Spleen (tissue), 11 donors: Measurements from ENCODE around the gene LRP10. TPM values are rescaled to one million over a fixed set of nuclear protein-coding genes. Genes with fewer than 3 reads are reported as not detected.

ENCODE experiments used
- DNase-seq: peaks from one replicate; pipeline ENCODE4 v3.0.0-alpha.2; 2020
- H3K27ac ChIP-seq, 8 donors: fragments of 200-600 bp; sonication (generic) in 7 of 8; 1 replicate in 4 of 8; 2 replicates in 4 of 8; pipeline versions ENCODE4 v1.5.0 to v1.8.0; 2016 to 2021; ENCODE audit warnings: inconsistent platforms in 4 of 8, mild to moderate bottlenecking in 4 of 8, moderate library complexity in 1 of 8
- H3K27me3 ChIP-seq, 7 donors: fragments of 200-600 bp; sonication (generic) in 6 of 7; replicated peaks in 1 of 7; 1 replicate in 4 of 7; 2 replicates in 3 of 7; pipeline versions ENCODE4 v1.5.0 to v1.8.0; 2016 to 2021; ENCODE audit warnings: inconsistent platforms in 3 of 7, mild to moderate bottlenecking in 1 of 7
- H3K36me3 ChIP-seq, 6 donors: fragments of 200-600 bp; sonication (generic) in 5 of 6; 1 replicate in 4 of 6; 2 replicates in 2 of 6; pipeline versions ENCODE4 v1.5.0 to v1.8.0; 2016 to 2021; ENCODE audit warnings: inconsistent platforms in 2 of 6
- H3K4me1 ChIP-seq, 6 donors: fragments of 200-600 bp; sonication (generic) in 5 of 6; 1 replicate in 3 of 6; 2 replicates in 3 of 6; pipeline versions ENCODE4 v1.5.0 to v1.8.0; 2016 to 2021; ENCODE audit warnings: inconsistent platforms in 3 of 6
- H3K4me3 ChIP-seq, 8 donors: fragments of 200-600 bp; sonication (generic) in 7 of 8; 1 replicate in 4 of 8; 2 replicates in 4 of 8; pipeline versions ENCODE4 v1.5.0 to v1.8.0; 2016 to 2021; ENCODE audit warnings: inconsistent platforms in 4 of 8, mild to moderate bottlenecking in 4 of 8, moderate library complexity in 2 of 8
- H3K9me3 ChIP-seq, 8 donors: fragments of 200-600 bp; sonication (generic) in 7 of 8; 1 replicate in 4 of 8; 2 replicates in 4 of 8; pipeline versions ENCODE4 v1.5.0 to v1.8.0; 2016 to 2021; ENCODE audit warnings: inconsistent platforms in 4 of 8
- CTCF ChIP-seq, 11 experiments: fragments of 200-600 bp in 7 of 11; fragments of 450-650 bp in 4 of 11; sonication (generic) in 4 of 11; IDR thresholded peaks in 8 of 11; conservative IDR thresholded peaks in 3 of 11; 1 replicate in 7 of 11; 2 replicates in 4 of 11; pipeline versions ENCODE4 v1.4.0 to v1.8.0; 2016 to 2021; ENCODE audit warnings: antibody characterized with exemption in 11 of 11, inconsistent platforms in 4 of 11, mild to moderate bottlenecking in 1 of 11
- POLR2A ChIP-seq, 3 donors: fragments of 450-650 bp; IDR thresholded peaks; one replicate each; pipeline ENCODE4 v1.5.1; 2017; ENCODE audit warnings: antibody characterized with exemption in 3 of 3, mild to moderate bottlenecking in 1 of 3
- POLR2AphosphoS5 ChIP-seq, 3 donors: sonication (generic); formaldehyde crosslinking; IDR thresholded peaks; one replicate each; pipeline ENCODE4 v1.5.1; 2017; ENCODE audit warnings: antibody characterized with exemption in 3 of 3
- WGBS, 5 donors: extraction: QIAGEN DNeasy Blood & Tissue Kit in 3 of 5; methylation state at CpG; one replicate each; pipeline versions ENCODE4 v1.1.5 to v1.1.7; 2013 to 2018; 5-methylcytosine and 5-hydroxymethylcytosine counted together
- intact Hi-C: fragments of 100-400 bp; cut with DNase I; formaldehyde crosslinking; loops from one replicate; pipeline ENCODE4 v1.15.0; 2023; ENCODE audit warnings: low total_unique reads
- polyA plus RNA-seq, 3 donors: library from polyadenylated mRNA; stranded (reverse); fragments of 200-250 nt; gene quantifications; one replicate each; pipeline ENCODE4 v1.2.1, GENCODE V29; 2013
- total RNA-seq, 7 donors: library from RNA; depleted of rRNA in 3 of 7; stranded (reverse); fragments of >200 nt in 3 of 7; fragmentation: NEBNext Ultra II Directional in 4 of 7; extraction: Animal tissue kit (Norgen Biotek cat#: 25700) in 4 of 7; gene quantifications; one replicate each; pipeline versions ENCODE4 v1.1.0 to v1.2.1, GENCODE V29; 2016 to 2021
- donor health status: healthy with polysubstance abuse.
- donor health status: DM: no; HTN: no; CAD: no; lungs with moderate emphysema.
- donor health status: DM: no; HTN: no; CAD: no.
- donor health status: Bipolar disorder and iron deficiency.
- donor health status: healthy.
- donor health status: DM: no; HTN: no; CAD: no.
- donor health status: DM: yes; HTN: yes; CAD: no.

The LRP10 gene
- total and polyA plus RNA-seq, 10 donors, result 7.9 to 205 (median 105) TPM

DNA sequence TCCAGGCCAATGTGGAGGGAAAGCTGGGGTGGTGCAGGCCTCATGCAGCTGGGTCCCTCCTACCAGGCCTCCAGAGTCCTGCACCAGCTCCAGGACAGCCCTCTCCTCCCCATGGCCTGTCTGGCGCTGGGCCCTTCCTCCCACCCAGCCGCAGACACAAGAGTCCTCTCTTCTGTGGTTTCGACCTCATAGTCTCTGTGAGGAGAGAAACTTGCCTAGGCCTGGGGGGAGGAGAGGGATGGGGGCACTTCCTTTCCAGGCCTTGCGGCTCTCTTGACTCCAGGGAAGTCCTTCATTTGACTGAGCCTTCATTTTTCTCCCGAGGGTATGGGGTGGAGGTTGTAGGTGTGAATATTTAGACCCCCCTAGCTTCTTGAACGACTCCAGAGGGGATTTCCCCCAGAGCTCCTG lies 32.9 kb upstream of the LRP10 start:
- Histone ChIP-seq H3K4me3 (peak overlapping the region; percentile 46 to 79 (median 58)), H3K27ac (peak overlapping the region; percentile 42 to 92 (median 88)), H3K27me3 (peaks cover 0 to 25% (median 0%) of the 10 kb centered on the region in 7 donors), H3K36me3 (peaks cover 0 to 47% (median 27%) of the 10 kb centered on the region in 6 donors), H3K9me3 (no peaks in the 10 kb centered on the region), H3K4me1 (peaks cover 0 to 85% (median 38%) of the 10 kb centered on the region in 6 donors)
- no peak for DNase-seq
- no peak for TF ChIP-seq POLR2A (IDR thresholded peaks at IDR 0.05)
- TF ChIP-seq CTCF (IDR thresholded peaks at IDR 0.05 in 8 of 11, conservative IDR thresholded peaks at IDR 0.05 in 3 of 11), result no peak
- TF ChIP-seq POLR2AphosphoS5 (IDR thresholded peaks at IDR 0.05), result peak in 1 of 3 donors; percentile 50
- intact Hi-C loops, result no loop called here
- WGBS, 5 donors, result 21 to 41% (median 26%) methylated on average over 6 of the region's 6 CpGs

GRCh38 chr14:22839159-22839779 lies 32.3 kb upstream of the LRP10 start:
- Histone ChIP-seq H3K4me1 (peaks cover 0 to 81% (median 34%) of the 10 kb centered on the region in 6 donors), H3K9me3 (no peaks in the 10 kb centered on the region), H3K27ac (peak overlapping the region in 6 of 8 donors; percentile 9 to 92 (median 90)), H3K27me3 (peaks cover 0 to 25% (median 0%) of the 10 kb centered on the region in 7 donors), H3K36me3 (peaks cover 0 to 47% (median 24%) of the 10 kb centered on the region in 6 donors), H3K4me3 (peak overlapping the region in 3 of 8 donors; percentile 62 to 79 (median 72))
- DNase-seq, result no peak
- WGBS, 5 donors, result 73 to 75% (median 73%) methylated on average over 6 of the region's 6 CpGs
- intact Hi-C loops, result no loop called here
- TF ChIP-seq POLR2A (IDR thresholded peaks at IDR 0.05) (no peak), CTCF (IDR thresholded peaks at IDR 0.05 in 8 of 11, conservative IDR thresholded peaks at IDR 0.05 in 3 of 11) (no peak), POLR2AphosphoS5 (IDR thresholded peaks at IDR 0.05) (no peak)

DNA sequence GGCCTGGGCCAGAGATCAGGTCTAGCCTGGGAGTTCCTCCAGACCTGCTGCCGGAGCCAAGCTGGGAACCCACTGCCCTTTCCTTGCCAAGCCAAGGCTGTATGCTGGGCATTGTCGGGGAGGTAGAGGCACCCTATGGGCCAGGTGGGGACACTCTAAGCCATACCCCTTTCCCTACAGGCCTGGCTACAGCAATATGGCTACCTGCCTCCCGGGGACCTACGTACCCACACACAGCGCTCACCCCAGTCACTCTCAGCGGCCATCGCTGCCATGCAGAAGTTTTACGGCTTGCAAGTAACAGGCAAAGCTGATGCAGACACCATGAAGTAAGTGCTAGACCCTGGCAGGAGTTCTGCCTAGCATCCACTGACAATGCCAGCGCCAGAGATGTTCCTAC lies 30.2 kb upstream of the LRP10 start:
- intact Hi-C loops, result no loop called here
- Histone ChIP-seq H3K4me3 (no peak overlapping the region), H3K36me3 (peaks cover 0 to 54% (median 29%) of the 10 kb centered on the region in 6 donors), H3K9me3 (no peaks in the 10 kb centered on the region), H3K27ac (no peak overlapping the region), H3K27me3 (peaks cover 0 to 25% (median 0%) of the 10 kb centered on the region in 7 donors), H3K4me1 (peaks cover 0 to 80% (median 40%) of the 10 kb centered on the region in 6 donors)
- peak in 1 of 3 donors; percentile 11 for TF ChIP-seq POLR2AphosphoS5 (IDR thresholded peaks at IDR 0.05)
- TF ChIP-seq CTCF (IDR thresholded peaks at IDR 0.05 in 8 of 11, conservative IDR thresholded peaks at IDR 0.05 in 3 of 11), result no peak
- no peak for DNase-seq
- 93 to 96% (median 95%) methylated on average over 4 to 9 of the region's 9 CpGs for WGBS, 5 donors

DNA sequence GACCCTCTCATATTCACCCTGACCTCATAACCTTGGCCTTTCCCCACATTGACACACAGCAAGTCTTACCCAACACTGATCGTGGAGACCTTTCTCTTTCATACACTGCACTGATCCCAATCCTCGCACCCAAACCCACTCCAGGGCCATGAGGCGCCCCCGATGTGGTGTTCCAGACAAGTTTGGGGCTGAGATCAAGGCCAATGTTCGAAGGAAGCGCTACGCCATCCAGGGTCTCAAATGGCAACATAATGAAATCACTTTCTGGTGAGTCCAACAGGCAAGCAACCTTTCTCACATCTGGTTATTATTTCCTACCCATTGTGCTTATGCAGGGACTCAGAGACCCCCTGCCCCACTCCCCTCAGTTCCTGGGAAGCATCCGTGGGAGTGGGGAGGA lies 29.8 kb upstream of the LRP10 start:
- Histone ChIP-seq H3K27ac (no peak overlapping the region), H3K4me3 (no peak overlapping the region), H3K4me1 (peaks cover 0 to 80% (median 41%) of the 10 kb centered on the region in 6 donors), H3K36me3 (peaks cover 0 to 59% (median 29%) of the 10 kb centered on the region in 6 donors), H3K27me3 (peaks cover 0 to 24% (median 0%) of the 10 kb centered on the region in 7 donors), H3K9me3 (no peaks in the 10 kb centered on the region)
- TF ChIP-seq CTCF (IDR thresholded peaks at IDR 0.05 in 8 of 11, conservative IDR thresholded peaks at IDR 0.05 in 3 of 11) (no peak), POLR2AphosphoS5 (IDR thresholded peaks at IDR 0.05) (no peak), POLR2A (IDR thresholded peaks at IDR 0.05) (no peak)
- DNase-seq, result no peak
- intact Hi-C loops, result no loop called here
- WGBS, 5 donors, result 86 to 89% (median 87%) methylated on average over 8 of the region's 8 CpGs
